HCT116 (cell line): ENCODE results near the gene CTCFL. TPM values are rescaled to one million over a fixed set of nuclear protein-coding genes. Genes with fewer than 3 reads are reported as not detected.

ENCODE experiments used
- ATAC-seq: fragments of 200-7000 bp; cut with Tn5 transposase; 2 replicates; pipeline ENCODE4 v1.9.1; 2020; ENCODE audit warnings: mild to moderate bottlenecking, moderate library complexity
- BruUV-seq: library from RNA; stranded (reverse); fragments of 400-500 nt; replicated peaks from 2 replicates; lab custom pipeline; 2021; lab: Mats Ljungman, UMichigan
- CTCF ChIA-PET: fragments of 300-600 bp; sonication (Branson Sonifier 250); formaldehyde crosslinking; loops from one replicate; lab custom pipeline; 2021; ENCODE audit warnings: antibody characterized with exemption; lab: Charles Lee
- POLR2A ChIA-PET: fragments of 300-600, 350-600 bp; sonication (Branson Sonifier 250); formaldehyde crosslinking; loops from one replicate; lab custom pipeline; 2021; ENCODE audit warnings: antibody characterized with exemption; lab: Charles Lee
- RAD21 ChIA-PET, 2 experiments: fragments of 300-600 bp; sonication (Branson Sonifier 250); formaldehyde crosslinking; loops; one replicate each; lab custom pipeline; 2023; ENCODE audit warnings: low total read pairs in 2 of 2; ENCODE audit not compliant: uncharacterized antibody in 2 of 2, unreplicated experiment in 2 of 2, low non-redundant PET in 1 of 2; lab: Charles Lee
- DNase-seq: peaks from one replicate; pipeline ENCODE4 v3.0.0-alpha.2; 2010; ENCODE audit warnings: low read depth, low spot score
- H2AFZ ChIP-seq: fragments of 200-600 bp; shearing (Covaris generic), sonication (generic); 2 replicates; pipeline ENCODE4 v1.6.1; 2017; ENCODE audit warnings: low read depth, mixed run types, mixed read lengths, antibody characterized with exemption, low read length; ENCODE audit not compliant: poor library complexity, severe bottlenecking
- H3K27ac ChIP-seq: 2 replicates; pipeline ENCODE4 v1.5.1; 2012; ENCODE audit warnings: low read depth, low read length
- H3K27me3 ChIP-seq: fragments of 200-600 bp; sonication (generic); 2 replicates; pipeline ENCODE4 v1.6.1; 2016; ENCODE audit warnings: mixed run types, low read length, mixed read lengths; ENCODE audit not compliant: insufficient read depth
- H3K36me3 ChIP-seq, 2 experiments: fragments of 200-500 bp in 1 of 2; fragments of 200-600 bp in 1 of 2; sonication (Bioruptor generic) in 1 of 2; sonication (generic) in 1 of 2; 2 replicates each; pipeline versions ENCODE4 v1.5.1 to v1.6.1; 2014 to 2016; ENCODE audit warnings: low read length in 2 of 2, inconsistent platforms in 1 of 2, mixed read lengths in 1 of 2, mixed run types in 1 of 2; ENCODE audit not compliant: insufficient read depth in 2 of 2, control insufficient read depth in 1 of 2
- H3K4me1 ChIP-seq, 2 experiments: fragments of 200-600 bp in 1 of 2; sonication (generic) in 1 of 2; 2 replicates each; pipeline versions ENCODE4 v1.5.1 to v1.6.1; 2012 to 2017; ENCODE audit warnings: low read length in 2 of 2, inconsistent platforms in 1 of 2, mild to moderate bottlenecking in 1 of 2, mixed read lengths in 1 of 2, mixed run types in 1 of 2, moderate library complexity in 1 of 2; ENCODE audit not compliant: insufficient read depth in 2 of 2, control insufficient read depth in 1 of 2
- H3K4me2 ChIP-seq: fragments of 200-600 bp; sonication (generic); 2 replicates; pipeline ENCODE4 v1.6.1; 2017; ENCODE audit warnings: mixed run types, low read length, mixed read lengths
- H3K4me3 ChIP-seq, 2 experiments: fragments of 200-600 bp in 1 of 2; sonication (generic) in 1 of 2; replicated peaks in 1 of 2; 2 replicates each; pipeline ENCODE4 v1.5.1; 2011 to 2016; ENCODE audit warnings: low read length in 2 of 2, control low read depth in 1 of 2, low read depth in 1 of 2, mild to moderate bottlenecking in 1 of 2, mixed read lengths in 1 of 2, mixed run types in 1 of 2
- H3K79me2 ChIP-seq: fragments of 200-600 bp; sonication (generic); 2 replicates; pipeline ENCODE4 v1.6.1; 2017; ENCODE audit warnings: mild to moderate bottlenecking, mixed run types, low read length, moderate library complexity, mixed read lengths; ENCODE audit not compliant: insufficient read depth
- H3K9ac ChIP-seq: fragments of 200-600 bp; sonication (generic); 2 replicates; pipeline ENCODE4 v1.6.1; 2016; ENCODE audit warnings: low read length, mixed read lengths
- H3K9me2 ChIP-seq: fragments of 200-600 bp; sonication (generic), shearing (Covaris generic); 2 replicates; pipeline ENCODE4 v1.6.1; 2017; ENCODE audit warnings: mixed run types, mild to moderate bottlenecking, moderate library complexity; ENCODE audit not compliant: insufficient read depth
- H3K9me3 ChIP-seq, 2 experiments: fragments of 200-500 bp in 1 of 2; fragments of 200-600 bp in 1 of 2; sonication (Bioruptor generic) in 1 of 2; sonication (generic) in 1 of 2; 2 replicates each; pipeline ENCODE4 v1.6.1; 2014 to 2017; ENCODE audit warnings: low read length in 2 of 2, mixed read lengths in 2 of 2, inconsistent platforms in 1 of 2, low read depth in 1 of 2, mild to moderate bottlenecking in 1 of 2, mixed run types in 1 of 2, moderate library complexity in 1 of 2; ENCODE audit not compliant: control insufficient read depth in 1 of 2, insufficient read depth in 1 of 2
- H4K20me1 ChIP-seq: fragments of 200-600 bp; sonication (generic), shearing (Covaris generic); 2 replicates; pipeline ENCODE4 v1.6.1; 2017; ENCODE audit warnings: mixed run types, mild to moderate bottlenecking, moderate library complexity; ENCODE audit not compliant: insufficient read depth
- CBX3 ChIP-seq: IDR thresholded peaks from 2 replicates; pipeline ENCODE4 v1.6.1; 2012; ENCODE audit warnings: low read depth
- CEBPB ChIP-seq: IDR thresholded peaks from 2 replicates; pipeline ENCODE4 v1.6.1; 2012; ENCODE audit warnings: low read depth
- CTCF ChIP-seq, 3 experiments: fragments of 200-600 bp in 1 of 3; sonication (generic) in 1 of 3; IDR thresholded peaks in 2 of 3; conservative IDR thresholded peaks in 1 of 3; 2 replicates each; pipeline ENCODE4 v1.5.1; 2012 to 2017; ENCODE audit warnings: low read depth in 2 of 3, low read length in 2 of 3, antibody characterized with exemption in 1 of 3, borderline replicate concordance in 1 of 3, control low read depth in 1 of 3, mild to moderate bottlenecking in 1 of 3, mixed read lengths in 1 of 3, mixed run types in 1 of 3, moderate library complexity in 1 of 3; ENCODE audit not compliant: insufficient read depth in 1 of 3
- EZH2phosphoT487 ChIP-seq: fragments of 200-600 bp; IDR thresholded peaks from 2 replicates; pipeline ENCODE4 v1.6.1; 2018; ENCODE audit warnings: antibody characterized with exemption, borderline replicate concordance
- JUND ChIP-seq: IDR thresholded peaks from 2 replicates; pipeline ENCODE4 v1.6.1; 2012
- POLR2AphosphoS5 ChIP-seq: IDR thresholded peaks from 2 replicates; pipeline ENCODE4 v1.6.1; 2011; ENCODE audit warnings: mild to moderate bottlenecking, low read depth, low read length, moderate library complexity
- SP1 ChIP-seq: IDR thresholded peaks from 2 replicates; pipeline ENCODE4 v1.6.1; 2012; ENCODE audit warnings: low read depth
- SRF ChIP-seq: IDR thresholded peaks from 2 replicates; pipeline ENCODE4 v1.6.1; 2012; ENCODE audit warnings: low read depth
- ZNF274 ChIP-seq: fragments of 200-500 bp; sonication (Bioruptor generic); IDR thresholded peaks from 2 replicates; pipeline ENCODE4 v1.6.1; 2014; ENCODE audit warnings: mild to moderate bottlenecking, low read depth, low read length, inconsistent platforms
- intact Hi-C: fragments of 100-400 bp; cut with micrococcal nuclease; formaldehyde crosslinking; loops from 2 replicates; pipeline ENCODE4 v1.10.0; 2022
- total RNA-seq: library from RNA; stranded (reverse); gene quantifications from one replicate; pipeline ENCODE4 v1.2.1, GENCODE V29; 2021; ENCODE audit not compliant: unreplicated experiment

The CTCFL gene
- total RNA-seq, 1 experiment from 2014 or later: 0.34 TPM

GRCh38 chr20:57517904-57518303, 7.0 kb downstream of the CTCFL start:
- Histone ChIP-seq H3K4me2 (no peak overlapping the region), H3K4me3 (no peak overlapping the region), H3K9ac (no peak overlapping the region), H3K27ac (no peak overlapping the region), H3K4me1 (no peaks in the 10 kb centered on the region), H3K27me3 (peaks cover 17% of the 10 kb centered on the region; the same call in 1 of the 2 replicates), H3K9me3 (no peaks in the 10 kb centered on the region), H3K9me2 (no peaks in the 10 kb centered on the region), H4K20me1 (no peaks in the 10 kb centered on the region), H3K79me2 (no peaks in the 10 kb centered on the region), H2AFZ (no peak overlapping the region), H3K36me3 (no peaks in the 10 kb centered on the region)
- DNase-seq: no peak
- no TSS peak for BruUV-seq
- ATAC-seq: no peak
- CTCF ChIA-PET: no interaction called here
- POLR2A ChIA-PET: no interaction called here
- intact Hi-C loops: loop anchor here (5.0 kb wide), 1 partner anchor 431 kb away; no protein-coding TSS in a partner anchor
- TF ChIP-seq JUND (no peak), CEBPB (no peak), ZNF274 (no peak), POLR2AphosphoS5 (no peak), CBX3 (no peak), SP1 (no peak), CTCF (IDR thresholded peaks at IDR 0.05 in 2 of 3, conservative IDR thresholded peaks at IDR 0.05 in 1 of 3; ENCODE audit: borderline replicate concordance in 1 of 3, insufficient read depth in 1 of 3, low read depth in 2 of 3, low read length in 2 of 3) (no peak), SRF (no peak), EZH2phosphoT487 (no peak)
- RAD21 ChIA-PET: no interaction called here
